ENCODE results near the gene EVC2. TPM values are rescaled to one million over a fixed set of nuclear protein-coding genes. Genes with fewer than 3 reads are reported as not detected.

EVC2 gene
- total and polyA plus RNA-seq, 9 of the 15 experiments (the other 6 are each of a cell fraction or from before 2014, with no cell fraction given): 0.03 to 0.55 (median 0.38) TPM; not detected in 1

DNA sequence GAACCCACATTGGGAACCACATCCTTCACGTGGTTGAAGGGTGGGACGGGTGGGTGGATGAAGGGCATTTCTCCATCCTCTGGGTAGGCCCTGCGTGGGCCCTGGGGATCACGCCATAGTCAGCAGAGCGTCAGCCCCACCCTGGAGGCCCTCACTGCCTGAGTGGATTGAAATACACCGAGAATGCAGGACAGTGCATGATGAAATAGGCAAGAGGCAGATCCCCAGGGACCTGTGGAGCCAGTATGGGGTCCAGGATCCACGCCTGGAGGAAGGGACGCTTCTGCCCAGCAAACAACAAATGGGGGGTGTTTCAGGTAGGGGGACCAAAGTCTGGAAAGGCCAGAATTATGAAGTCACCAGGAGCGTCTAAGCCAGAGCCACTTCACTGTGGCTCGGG is 22.1 kb upstream of the EVC2 start:
- TF ChIP-seq DIDO1 (tag; IDR thresholded peaks at IDR 0.05; ENCODE audit: low read depth) (no peak), POLR2B (IDR thresholded peaks at IDR 0.05; ENCODE audit: low read depth, partially characterized antibody) (no peak), EGR1 (conservative IDR thresholded peaks at IDR 0.05) (no peak), ETS2 (tag; IDR thresholded peaks at IDR 0.05; ENCODE audit: borderline replicate concordance, poor library complexity, severe bottlenecking) (no peak), USF1 (CRISPR knock-in tag; IDR thresholded peaks at IDR 0.05) (no peak), RBM22 (IDR thresholded peaks at IDR 0.05; ENCODE audit: low read depth, low read length, poor library complexity, severe bottlenecking) (no peak), BCOR (IDR thresholded peaks at IDR 0.05) (no peak), NR2F6 (CRISPR knock-in tag; IDR thresholded peaks at IDR 0.05) (no peak), CHD1 (IDR thresholded peaks at IDR 0.05; ENCODE audit: low read length) (no peak), SIRT6 (IDR thresholded peaks at IDR 0.05; ENCODE audit: low read depth, low read length) (no peak), RREB1 (CRISPR knock-in tag; IDR thresholded peaks at IDR 0.05) (no peak), ZNF311 (CRISPR knock-in tag; IDR thresholded peaks at IDR 0.05) (no peak), POU5F1 (IDR thresholded peaks at IDR 0.05; ENCODE audit: borderline replicate concordance, low read depth, low read length, partially characterized antibody) (no peak)
- TF ChIP-seq, protein P1, sequence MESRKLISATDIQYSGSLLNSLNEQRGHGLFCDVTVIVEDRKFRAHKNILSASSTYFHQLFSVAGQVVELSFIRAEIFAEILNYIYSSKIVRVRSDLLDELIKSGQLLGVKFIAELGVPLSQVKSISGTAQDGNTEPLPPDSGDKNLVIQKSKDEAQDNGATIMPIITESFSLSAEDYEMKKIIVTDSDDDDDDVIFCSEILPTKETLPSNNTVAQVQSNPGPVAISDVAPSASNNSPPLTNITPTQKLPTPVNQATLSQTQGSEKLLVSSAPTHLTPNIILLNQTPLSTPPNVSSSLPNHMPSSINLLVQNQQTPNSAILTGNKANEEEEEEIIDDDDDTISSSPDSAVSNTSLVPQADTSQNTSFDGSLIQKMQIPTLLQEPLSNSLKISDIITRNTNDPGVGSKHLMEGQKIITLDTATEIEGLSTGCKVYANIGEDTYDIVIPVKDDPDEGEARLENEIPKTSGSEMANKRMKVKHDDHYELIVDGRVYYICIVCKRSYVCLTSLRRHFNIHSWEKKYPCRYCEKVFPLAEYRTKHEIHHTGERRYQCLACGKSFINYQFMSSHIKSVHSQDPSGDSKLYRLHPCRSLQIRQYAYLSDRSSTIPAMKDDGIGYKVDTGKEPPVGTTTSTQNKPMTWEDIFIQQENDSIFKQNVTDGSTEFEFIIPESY (CRISPR knock-in tag; IDR thresholded peaks at IDR 0.05): no peak
- no peaks in the 10 kb centered on the region; a peak in 1 of 5 replicates for H3K27me3 ChIP-seq (ENCODE audit: control insufficient read depth in 2 of 2, insufficient read depth in 2 of 2, low read length in 2 of 2)
- H3K79me2 ChIP-seq (ENCODE audit: control insufficient read depth, insufficient read depth, low read length): no peaks in the 10 kb centered on the region
- no peaks in the 10 kb centered on the region for H3K36me3 ChIP-seq (ENCODE audit: control insufficient read depth, insufficient read depth, low read length)
- 17% methylated on average over 6 of the region's 10 CpGs for WGBS (ENCODE audit: insufficient coverage, low coverage, missing lambda C conversion rate)
- no peak overlapping the region for H3K4me2 ChIP-seq (ENCODE audit: insufficient read depth, low read length)
- DNase-seq (ENCODE audit: extremely low read depth in 1 of 4, low spot score in 3 of 4) (no peak), FAIRE-seq (no peak), ATAC-seq (no peak)
- H3K9me1 ChIP-seq (ENCODE audit: control insufficient read depth, insufficient read depth, low read length): peaks cover 4% of the 10 kb centered on the region
- BruUV-seq (replicated peaks): no TSS peak
- no peak overlapping the region for H2AFZ ChIP-seq (ENCODE audit: low read depth, low read length)
- in situ Hi-C loops (cut with MboI): no loop called here
- H4K20me1 ChIP-seq (replicated peaks; ENCODE audit: control insufficient read depth, insufficient read depth, low read length): no peaks in the 10 kb centered on the region
- no peaks in the 10 kb centered on the region for H3K4me1 ChIP-seq (replicated peaks in 1 of 2; ENCODE audit: control insufficient read depth in 2 of 2, insufficient read depth in 2 of 2, low read length in 2 of 2)
- POLR2A ChIA-PET: no interaction called here
- H3K27ac ChIP-seq (ENCODE audit: extremely low read depth, low read depth, low read length): no peak overlapping the region
- no peak overlapping the region for H3K9ac ChIP-seq (ENCODE audit: insufficient read depth in 1 of 2, low read depth in 2 of 2, low read length in 2 of 2)
- no peak overlapping the region for H3K4me3 ChIP-seq
- no peaks in the 10 kb centered on the region for H3K9me3 ChIP-seq (replicated peaks; ENCODE audit: control insufficient read depth, insufficient read depth, low read depth, low read length)
- CTCF ChIA-PET (ENCODE audit: low intra/inter-chr PET ratio): no interaction called here
- intact Hi-C loops (cut with micrococcal nuclease): no loop called here
